Loucy (cell line): ENCODE results near the gene CORO2B.

ENCODE experiments used
- H2AFZ ChIP-seq: fragments of 200-600 bp; sonication (generic); 2 replicates; pipeline ENCODE4 v1.6.0; 2016; ENCODE audit warnings: antibody characterized with exemption, mild to moderate bottlenecking, low read length, moderate library complexity
- H3F3A ChIP-seq: fragments of 200-600 bp; 2 replicates; pipeline ENCODE4 v1.6.0; 2016; ENCODE audit warnings: antibody characterized with exemption, low read depth, mild to moderate bottlenecking
- H3K27me3 ChIP-seq: fragments of 200-600 bp; sonication (generic); 2 replicates; pipeline ENCODE4 v1.6.1; 2014; ENCODE audit warnings: low read length, mild to moderate bottlenecking; ENCODE audit not compliant: insufficient read depth, poor library complexity, severe bottlenecking
- H3K36me3 ChIP-seq: fragments of 200-600 bp; sonication (generic); 2 replicates; pipeline ENCODE4 v1.6.1; 2016; ENCODE audit warnings: low read length; ENCODE audit not compliant: insufficient read depth
- H3K4me1 ChIP-seq: fragments of 200-600 bp; sonication (generic); 2 replicates; pipeline ENCODE4 v1.5.1; 2014; ENCODE audit warnings: low read length, mild to moderate bottlenecking; ENCODE audit not compliant: insufficient read depth, poor library complexity, severe bottlenecking
- H3K4me2 ChIP-seq: fragments of 200-600 bp; sonication (generic); 2 replicates; pipeline ENCODE4 v1.6.0; 2014; ENCODE audit warnings: antibody characterized with exemption, low read length, low read depth, mild to moderate bottlenecking; ENCODE audit not compliant: poor library complexity, severe bottlenecking
- H3K4me3 ChIP-seq: fragments of 200-600 bp; sonication (generic); 2 replicates; pipeline ENCODE4 v1.5.1; 2014; ENCODE audit warnings: low read length, mild to moderate bottlenecking, mixed read lengths; ENCODE audit not compliant: poor library complexity, severe bottlenecking
- H3K79me2 ChIP-seq: fragments of 200-600 bp; sonication (generic); 2 replicates; pipeline ENCODE4 v1.6.1; 2014; ENCODE audit warnings: low read length; ENCODE audit not compliant: insufficient read depth
- H3K9ac ChIP-seq: fragments of 200-600 bp; sonication (generic); 2 replicates; pipeline ENCODE4 v1.6.0; 2014; ENCODE audit warnings: mild to moderate bottlenecking, low read depth, low read length, moderate library complexity; ENCODE audit not compliant: poor library complexity, severe bottlenecking
- H3K9me2 ChIP-seq: fragments of 200-600 bp; sonication (generic); replicated peaks from 2 replicates; pipeline ENCODE4 v1.6.1; 2016; ENCODE audit warnings: low read depth, low read length, mixed read lengths
- H3K9me3 ChIP-seq: fragments of 200-600 bp; sonication (generic); 2 replicates; pipeline ENCODE4 v1.6.1; 2014; ENCODE audit warnings: mild to moderate bottlenecking, antibody characterized with exemption, low read length, low read depth; ENCODE audit not compliant: insufficient read depth
- H4K20me1 ChIP-seq: fragments of 200-600 bp; sonication (generic); 2 replicates; pipeline ENCODE4 v1.6.0; 2014; ENCODE audit warnings: antibody characterized with exemption, low read length, mild to moderate bottlenecking; ENCODE audit not compliant: insufficient read depth, poor library complexity, severe bottlenecking
- EZH2phosphoT487 ChIP-seq: fragments of 200-600 bp; IDR thresholded peaks from 2 replicates; pipeline ENCODE4 v1.6.1; 2018; ENCODE audit warnings: antibody characterized with exemption, mild to moderate bottlenecking, moderate library complexity, borderline replicate concordance
- TF ChIP-seq, protein P1 (sequence below): fragments of 200-600 bp; sonication (generic); conservative IDR thresholded peaks from 2 replicates; pipeline ENCODE4 v1.5.1; 2014; ENCODE audit warnings: mild to moderate bottlenecking, antibody characterized with exemption, low read length

Gene CORO2B

DNA sequence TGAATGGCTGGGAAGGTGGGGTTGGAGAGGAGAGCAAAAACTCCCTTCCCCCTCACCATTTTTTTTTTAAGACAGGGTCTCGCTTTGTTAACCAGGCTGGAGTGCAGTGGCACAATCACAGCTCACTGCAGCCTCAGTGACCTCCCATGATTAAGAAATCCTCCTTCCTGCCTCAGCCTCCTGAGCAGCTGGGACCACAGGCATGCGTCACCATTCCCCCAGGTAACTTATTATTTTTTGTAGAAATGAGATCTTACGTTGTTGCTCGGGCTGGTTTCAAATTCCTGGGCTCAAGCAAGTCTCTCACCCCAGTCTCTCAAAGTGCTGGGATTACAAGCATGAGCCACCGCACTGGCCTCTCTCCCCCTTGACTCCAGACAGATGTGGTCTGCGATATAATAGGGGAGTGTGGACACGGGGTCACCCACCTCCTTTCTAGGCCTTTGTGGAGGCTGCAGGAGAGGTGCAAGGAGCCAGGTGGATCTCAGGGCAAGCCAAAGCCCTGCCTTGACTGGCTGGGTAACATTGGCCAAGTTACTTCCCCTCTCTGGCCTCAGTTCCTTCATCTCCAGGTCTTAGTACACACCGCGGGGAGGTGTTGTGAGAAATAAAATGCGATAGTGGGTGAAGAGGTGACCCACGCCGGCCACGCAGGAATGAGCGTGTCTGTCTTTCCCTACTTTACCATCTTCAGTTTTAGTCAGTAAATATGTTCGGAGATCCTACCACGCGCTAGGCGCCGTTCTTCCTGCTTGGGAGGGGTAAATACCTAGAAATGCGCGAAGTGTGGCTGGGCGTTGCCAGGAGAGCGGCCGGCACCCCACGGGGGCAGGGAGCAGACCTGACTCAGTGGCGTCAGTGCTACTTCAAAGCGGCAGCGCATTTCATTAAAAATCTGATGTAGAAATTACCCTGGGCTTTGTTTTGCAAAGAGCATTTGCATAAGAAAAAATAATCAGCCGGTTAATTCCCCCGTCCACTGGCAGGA lies 20.2 kb upstream of the CORO2B start:
- Histone ChIP-seq H3K4me3 (peak overlapping the region; percentile 69), H3K9ac (no peak overlapping the region), H3K4me2 (peak overlapping the region; percentile 84)

DNA sequence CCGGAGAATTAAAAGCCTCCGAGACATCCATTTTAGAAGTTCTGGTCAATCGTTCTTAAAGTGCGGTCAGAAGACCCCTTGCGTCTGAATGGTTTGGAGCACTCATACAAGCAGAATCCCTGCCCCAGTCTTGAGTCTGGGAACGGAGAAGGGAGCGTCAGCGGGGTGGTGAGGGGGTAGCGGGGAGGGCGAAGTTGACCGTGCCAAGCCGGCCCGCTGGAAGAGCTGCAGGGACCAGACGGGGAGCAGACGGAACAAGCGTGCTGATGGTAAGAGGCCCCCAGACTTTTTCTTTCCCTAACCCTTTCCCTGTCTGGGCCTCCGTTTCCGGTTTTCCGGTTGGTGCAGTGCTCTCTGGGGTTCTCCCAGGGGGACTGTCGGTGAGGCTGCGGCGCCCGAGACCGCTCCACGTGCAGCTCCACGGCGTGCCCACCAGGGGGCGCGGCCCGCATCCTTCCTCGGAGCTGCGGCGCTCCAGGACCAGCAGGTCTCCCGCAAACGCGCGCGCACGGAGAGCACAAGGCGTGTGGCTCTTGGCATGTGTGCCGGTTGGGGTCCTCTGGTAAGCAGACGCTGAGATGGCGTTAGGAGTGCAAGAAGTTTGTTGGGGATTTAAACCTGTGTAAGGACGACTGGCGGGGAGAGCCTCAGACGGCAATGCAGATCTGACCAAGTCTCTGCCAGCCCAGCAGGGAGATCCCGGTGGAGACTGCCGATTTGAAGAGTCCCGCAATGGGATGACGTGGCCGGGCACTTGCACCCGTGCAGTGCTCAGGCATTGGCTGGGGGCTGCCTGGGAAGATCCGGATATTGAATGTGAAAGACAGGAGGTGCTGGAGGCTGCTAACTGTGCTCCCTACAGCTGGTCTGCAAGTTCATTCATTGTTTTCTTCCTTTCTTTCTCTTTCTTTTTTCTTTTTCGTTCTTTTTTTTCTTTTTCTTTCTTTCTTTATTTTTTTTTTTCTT lies 19.2 kb upstream of the CORO2B start:
- no peaks in the 10 kb centered on the region for H3K9me2 ChIP-seq
- H3K36me3 ChIP-seq = no peaks in the 10 kb centered on the region
- H3K27me3 ChIP-seq = no peaks in the 10 kb centered on the region
- H3K9ac ChIP-seq = no peak overlapping the region
- H2AFZ ChIP-seq = peak overlapping the region; percentile 79
- H3K4me2 ChIP-seq = peak overlapping the region; percentile 84
- peaks cover 7% of the 10 kb centered on the region for H3K4me1 ChIP-seq
- TF ChIP-seq, protein P1, sequence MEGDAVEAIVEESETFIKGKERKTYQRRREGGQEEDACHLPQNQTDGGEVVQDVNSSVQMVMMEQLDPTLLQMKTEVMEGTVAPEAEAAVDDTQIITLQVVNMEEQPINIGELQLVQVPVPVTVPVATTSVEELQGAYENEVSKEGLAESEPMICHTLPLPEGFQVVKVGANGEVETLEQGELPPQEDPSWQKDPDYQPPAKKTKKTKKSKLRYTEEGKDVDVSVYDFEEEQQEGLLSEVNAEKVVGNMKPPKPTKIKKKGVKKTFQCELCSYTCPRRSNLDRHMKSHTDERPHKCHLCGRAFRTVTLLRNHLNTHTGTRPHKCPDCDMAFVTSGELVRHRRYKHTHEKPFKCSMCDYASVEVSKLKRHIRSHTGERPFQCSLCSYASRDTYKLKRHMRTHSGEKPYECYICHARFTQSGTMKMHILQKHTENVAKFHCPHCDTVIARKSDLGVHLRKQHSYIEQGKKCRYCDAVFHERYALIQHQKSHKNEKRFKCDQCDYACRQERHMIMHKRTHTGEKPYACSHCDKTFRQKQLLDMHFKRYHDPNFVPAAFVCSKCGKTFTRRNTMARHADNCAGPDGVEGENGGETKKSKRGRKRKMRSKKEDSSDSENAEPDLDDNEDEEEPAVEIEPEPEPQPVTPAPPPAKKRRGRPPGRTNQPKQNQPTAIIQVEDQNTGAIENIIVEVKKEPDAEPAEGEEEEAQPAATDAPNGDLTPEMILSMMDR = peak; percentile 92
- no peak for TF ChIP-seq EZH2phosphoT487
- no peaks in the 10 kb centered on the region for H4K20me1 ChIP-seq
- no peaks in the 10 kb centered on the region for H3K9me3 ChIP-seq
- H3K79me2 ChIP-seq = no peaks in the 10 kb centered on the region
- peak overlapping the region; percentile 69 for H3K4me3 ChIP-seq
- no peaks in the 10 kb centered on the region for H3F3A ChIP-seq

More for the DNA sequence above, 20.2 kb upstream of the CORO2B start:
- Histone ChIP-seq H3K27me3 (no peaks in the 10 kb centered on the region), H3K9me3 (no peaks in the 10 kb centered on the region), H2AFZ (peak overlapping the region; percentile 79; the same call in 1 of the 2 replicates), H3K79me2 (no peaks in the 10 kb centered on the region), H3K36me3 (no peaks in the 10 kb centered on the region), H3K4me1 (peaks cover 7% of the 10 kb centered on the region), H3K9me2 (no peaks in the 10 kb centered on the region), H3F3A (no peaks in the 10 kb centered on the region), H4K20me1 (no peaks in the 10 kb centered on the region)
- no peak for TF ChIP-seq EZH2phosphoT487
- TF ChIP-seq, protein P1 = no peak

DNA sequence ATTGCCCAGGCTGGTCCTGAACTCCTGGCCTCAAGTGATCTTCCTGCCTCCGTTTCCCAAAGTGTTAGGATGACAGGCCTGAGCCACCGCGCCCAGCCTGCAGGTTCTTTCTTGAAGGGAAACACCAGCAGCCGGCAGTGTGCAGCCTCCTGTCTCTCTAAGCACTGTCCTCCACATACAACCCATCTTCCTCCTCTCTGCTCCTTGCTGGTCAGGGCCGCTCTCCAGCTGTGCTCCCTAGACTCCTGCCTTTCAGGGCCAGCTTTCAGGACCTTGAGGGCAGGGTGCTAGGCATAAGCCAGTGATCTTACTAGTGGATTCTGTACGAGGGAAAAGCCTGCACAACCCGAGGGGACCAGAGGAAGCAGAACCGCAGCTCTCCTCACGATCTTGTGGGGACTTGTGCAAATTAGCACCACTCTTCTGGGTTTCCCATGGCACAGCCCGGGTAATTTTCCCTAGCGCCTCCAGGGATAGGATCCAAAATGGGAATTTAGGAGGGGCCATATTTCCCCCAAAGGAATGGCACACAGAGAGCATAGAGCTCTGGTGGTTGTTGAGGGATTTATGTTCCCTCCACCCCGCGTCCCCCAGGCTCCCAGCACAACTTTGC lies 18.2 kb upstream of the CORO2B start:
- Histone ChIP-seq H3K36me3 (no peaks in the 10 kb centered on the region), H3K9me2 (no peaks in the 10 kb centered on the region), H3K9me3 (no peaks in the 10 kb centered on the region), H3K79me2 (no peaks in the 10 kb centered on the region), H4K20me1 (no peaks in the 10 kb centered on the region), H3K4me3 (no peak overlapping the region), H3F3A (no peaks in the 10 kb centered on the region), H3K27me3 (no peaks in the 10 kb centered on the region), H3K4me1 (peaks cover 7% of the 10 kb centered on the region), H3K4me2 (no peak overlapping the region), H3K9ac (no peak overlapping the region), H2AFZ (peak overlapping the region; percentile 79; the same call in 1 of the 2 replicates)
- TF ChIP-seq, protein P1 = no peak
- TF ChIP-seq EZH2phosphoT487 = no peak
